HCT116 (cell line): Measurements from ENCODE around the gene CHODL. TPM values are rescaled to one million over a fixed set of nuclear protein-coding genes. Genes with fewer than 3 reads are reported as not detected.

Experiments used
- ATAC-seq: fragments of 200-7000 bp; cut with Tn5 transposase; 2 replicates; pipeline ENCODE4 v1.9.1; 2020; ENCODE audit warnings: mild to moderate bottlenecking, moderate library complexity
- BruUV-seq: library from RNA; stranded (reverse); fragments of 400-500 nt; replicated peaks from 2 replicates; lab custom pipeline; 2021; lab: Mats Ljungman, UMichigan
- CTCF ChIA-PET: fragments of 300-600 bp; sonication (Branson Sonifier 250); formaldehyde crosslinking; loops from one replicate; lab custom pipeline; 2021; ENCODE audit warnings: antibody characterized with exemption; lab: Charles Lee
- POLR2A ChIA-PET: fragments of 300-600, 350-600 bp; sonication (Branson Sonifier 250); formaldehyde crosslinking; loops from one replicate; lab custom pipeline; 2021; ENCODE audit warnings: antibody characterized with exemption; lab: Charles Lee
- RAD21 ChIA-PET, 2 experiments: fragments of 300-600 bp; sonication (Branson Sonifier 250); formaldehyde crosslinking; loops; one replicate each; lab custom pipeline; 2023; ENCODE audit warnings: low total read pairs in 2 of 2; ENCODE audit not compliant: uncharacterized antibody in 2 of 2, unreplicated experiment in 2 of 2, low non-redundant PET in 1 of 2; lab: Charles Lee
- DNase-seq: peaks from one replicate; pipeline ENCODE4 v3.0.0-alpha.2; 2010; ENCODE audit warnings: low read depth, low spot score
- H2AFZ ChIP-seq: fragments of 200-600 bp; shearing (Covaris generic), sonication (generic); 2 replicates; pipeline ENCODE4 v1.6.1; 2017; ENCODE audit warnings: low read depth, mixed run types, mixed read lengths, antibody characterized with exemption, low read length; ENCODE audit not compliant: poor library complexity, severe bottlenecking
- H3K27ac ChIP-seq: 2 replicates; pipeline ENCODE4 v1.5.1; 2012; ENCODE audit warnings: low read depth, low read length
- H3K27me3 ChIP-seq: fragments of 200-600 bp; sonication (generic); 2 replicates; pipeline ENCODE4 v1.6.1; 2016; ENCODE audit warnings: mixed run types, low read length, mixed read lengths; ENCODE audit not compliant: insufficient read depth
- H3K36me3 ChIP-seq, 2 experiments: fragments of 200-500 bp in 1 of 2; fragments of 200-600 bp in 1 of 2; sonication (Bioruptor generic) in 1 of 2; sonication (generic) in 1 of 2; 2 replicates each; pipeline versions ENCODE4 v1.5.1 to v1.6.1; 2014 to 2016; ENCODE audit warnings: low read length in 2 of 2, inconsistent platforms in 1 of 2, mixed read lengths in 1 of 2, mixed run types in 1 of 2; ENCODE audit not compliant: insufficient read depth in 2 of 2, control insufficient read depth in 1 of 2
- H3K4me1 ChIP-seq, 2 experiments: fragments of 200-600 bp in 1 of 2; sonication (generic) in 1 of 2; 2 replicates each; pipeline versions ENCODE4 v1.5.1 to v1.6.1; 2012 to 2017; ENCODE audit warnings: low read length in 2 of 2, inconsistent platforms in 1 of 2, mild to moderate bottlenecking in 1 of 2, mixed read lengths in 1 of 2, mixed run types in 1 of 2, moderate library complexity in 1 of 2; ENCODE audit not compliant: insufficient read depth in 2 of 2, control insufficient read depth in 1 of 2
- H3K4me2 ChIP-seq: fragments of 200-600 bp; sonication (generic); 2 replicates; pipeline ENCODE4 v1.6.1; 2017; ENCODE audit warnings: mixed run types, low read length, mixed read lengths
- H3K4me3 ChIP-seq, 2 experiments: fragments of 200-600 bp in 1 of 2; sonication (generic) in 1 of 2; replicated peaks in 1 of 2; 2 replicates each; pipeline ENCODE4 v1.5.1; 2011 to 2016; ENCODE audit warnings: low read length in 2 of 2, control low read depth in 1 of 2, low read depth in 1 of 2, mild to moderate bottlenecking in 1 of 2, mixed read lengths in 1 of 2, mixed run types in 1 of 2
- H3K79me2 ChIP-seq: fragments of 200-600 bp; sonication (generic); 2 replicates; pipeline ENCODE4 v1.6.1; 2017; ENCODE audit warnings: mild to moderate bottlenecking, mixed run types, low read length, moderate library complexity, mixed read lengths; ENCODE audit not compliant: insufficient read depth
- H3K9ac ChIP-seq: fragments of 200-600 bp; sonication (generic); 2 replicates; pipeline ENCODE4 v1.6.1; 2016; ENCODE audit warnings: low read length, mixed read lengths
- H3K9me2 ChIP-seq: fragments of 200-600 bp; sonication (generic), shearing (Covaris generic); 2 replicates; pipeline ENCODE4 v1.6.1; 2017; ENCODE audit warnings: mixed run types, mild to moderate bottlenecking, moderate library complexity; ENCODE audit not compliant: insufficient read depth
- H3K9me3 ChIP-seq, 2 experiments: fragments of 200-500 bp in 1 of 2; fragments of 200-600 bp in 1 of 2; sonication (Bioruptor generic) in 1 of 2; sonication (generic) in 1 of 2; 2 replicates each; pipeline ENCODE4 v1.6.1; 2014 to 2017; ENCODE audit warnings: low read length in 2 of 2, mixed read lengths in 2 of 2, inconsistent platforms in 1 of 2, low read depth in 1 of 2, mild to moderate bottlenecking in 1 of 2, mixed run types in 1 of 2, moderate library complexity in 1 of 2; ENCODE audit not compliant: control insufficient read depth in 1 of 2, insufficient read depth in 1 of 2
- H4K20me1 ChIP-seq: fragments of 200-600 bp; sonication (generic), shearing (Covaris generic); 2 replicates; pipeline ENCODE4 v1.6.1; 2017; ENCODE audit warnings: mixed run types, mild to moderate bottlenecking, moderate library complexity; ENCODE audit not compliant: insufficient read depth
- EZH2 ChIP-seq: fragments of 200-600 bp; sonication (generic); IDR thresholded peaks from 2 replicates; pipeline ENCODE4 v1.6.1; 2017; ENCODE audit warnings: antibody characterized with exemption, mixed run types
- JUND ChIP-seq: IDR thresholded peaks from 2 replicates; pipeline ENCODE4 v1.6.1; 2012
- POLR2A ChIP-seq: IDR thresholded peaks from 2 replicates; pipeline ENCODE4 v1.7.0; 2011; ENCODE audit warnings: borderline replicate concordance; ENCODE audit not compliant: insufficient read depth, insufficient read length; ENCODE audit errors: extremely low read depth
- SP1 ChIP-seq: IDR thresholded peaks from 2 replicates; pipeline ENCODE4 v1.6.1; 2012; ENCODE audit warnings: low read depth
- intact Hi-C: fragments of 100-400 bp; cut with micrococcal nuclease; formaldehyde crosslinking; loops from 2 replicates; pipeline ENCODE4 v1.10.0; 2022
- total RNA-seq: library from RNA; stranded (reverse); gene quantifications from one replicate; pipeline ENCODE4 v1.2.1, GENCODE V29; 2021; ENCODE audit not compliant: unreplicated experiment
- TF ChIP-seq, protein P1 (sequence below): IDR thresholded peaks from 2 replicates; pipeline ENCODE4 v1.6.1; 2012; ENCODE audit warnings: low read depth
- TF ChIP-seq, protein P2 (sequence below), 3 experiments: fragments of 200-600 bp in 1 of 3; sonication (generic) in 1 of 3; IDR thresholded peaks in 2 of 3; conservative IDR thresholded peaks in 1 of 3; 2 replicates each; pipeline ENCODE4 v1.5.1; 2012 to 2017; ENCODE audit warnings: low read depth in 2 of 3, low read length in 2 of 3, antibody characterized with exemption in 1 of 3, borderline replicate concordance in 1 of 3, control low read depth in 1 of 3, mild to moderate bottlenecking in 1 of 3, mixed read lengths in 1 of 3, mixed run types in 1 of 3, moderate library complexity in 1 of 3; ENCODE audit not compliant: insufficient read depth in 1 of 3
- TF ChIP-seq, protein P3 (sequence below): IDR thresholded peaks from 2 replicates; pipeline ENCODE4 v1.6.1; 2012

Gene CHODL
- total RNA-seq, 1 experiment from 2014 or later, result not detected

DNA sequence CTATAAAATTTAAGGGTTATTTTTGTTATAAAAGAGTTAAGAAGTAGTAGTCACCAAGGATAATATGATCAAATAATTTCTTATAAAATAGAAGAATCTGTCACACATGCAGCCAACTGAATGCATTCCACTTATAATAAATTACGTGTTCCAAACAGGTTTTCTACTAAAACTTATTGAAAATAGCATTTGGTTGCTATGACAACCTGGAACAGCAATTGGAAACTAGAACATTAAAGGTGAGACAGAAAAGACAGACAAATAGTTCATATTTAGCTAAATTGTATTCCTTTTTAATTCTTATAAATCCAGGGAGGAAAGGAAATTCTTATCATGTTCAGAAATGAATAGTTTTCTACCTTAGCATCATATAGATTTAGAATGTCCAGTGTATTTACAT, 9.1 kb upstream of the CHODL start:
- ChIA-PET CTCF (no interaction called here), RAD21 (no interaction called here), POLR2A (no interaction called here)
- Histone ChIP-seq H3K4me3 (no peak overlapping the region), H3K9ac (no peak overlapping the region), H4K20me1 (no peaks in the 10 kb centered on the region), H3K27ac (no peak overlapping the region), H3K9me2 (no peaks in the 10 kb centered on the region), H2AFZ (no peak overlapping the region), H3K9me3 (peaks cover 13 to 19% of the 10 kb centered on the region in 2 experiments)
- intact Hi-C loops, result no loop called here
- no peak for DNase-seq
- TF ChIP-seq, protein P1, sequence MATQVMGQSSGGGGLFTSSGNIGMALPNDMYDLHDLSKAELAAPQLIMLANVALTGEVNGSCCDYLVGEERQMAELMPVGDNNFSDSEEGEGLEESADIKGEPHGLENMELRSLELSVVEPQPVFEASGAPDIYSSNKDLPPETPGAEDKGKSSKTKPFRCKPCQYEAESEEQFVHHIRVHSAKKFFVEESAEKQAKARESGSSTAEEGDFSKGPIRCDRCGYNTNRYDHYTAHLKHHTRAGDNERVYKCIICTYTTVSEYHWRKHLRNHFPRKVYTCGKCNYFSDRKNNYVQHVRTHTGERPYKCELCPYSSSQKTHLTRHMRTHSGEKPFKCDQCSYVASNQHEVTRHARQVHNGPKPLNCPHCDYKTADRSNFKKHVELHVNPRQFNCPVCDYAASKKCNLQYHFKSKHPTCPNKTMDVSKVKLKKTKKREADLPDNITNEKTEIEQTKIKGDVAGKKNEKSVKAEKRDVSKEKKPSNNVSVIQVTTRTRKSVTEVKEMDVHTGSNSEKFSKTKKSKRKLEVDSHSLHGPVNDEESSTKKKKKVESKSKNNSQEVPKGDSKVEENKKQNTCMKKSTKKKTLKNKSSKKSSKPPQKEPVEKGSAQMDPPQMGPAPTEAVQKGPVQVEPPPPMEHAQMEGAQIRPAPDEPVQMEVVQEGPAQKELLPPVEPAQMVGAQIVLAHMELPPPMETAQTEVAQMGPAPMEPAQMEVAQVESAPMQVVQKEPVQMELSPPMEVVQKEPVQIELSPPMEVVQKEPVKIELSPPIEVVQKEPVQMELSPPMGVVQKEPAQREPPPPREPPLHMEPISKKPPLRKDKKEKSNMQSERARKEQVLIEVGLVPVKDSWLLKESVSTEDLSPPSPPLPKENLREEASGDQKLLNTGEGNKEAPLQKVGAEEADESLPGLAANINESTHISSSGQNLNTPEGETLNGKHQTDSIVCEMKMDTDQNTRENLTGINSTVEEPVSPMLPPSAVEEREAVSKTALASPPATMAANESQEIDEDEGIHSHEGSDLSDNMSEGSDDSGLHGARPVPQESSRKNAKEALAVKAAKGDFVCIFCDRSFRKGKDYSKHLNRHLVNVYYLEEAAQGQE, result no peak
- TF ChIP-seq POLR2A (no peak), JUND (no peak), EZH2 (no peak), SP1 (no peak)
- TF ChIP-seq, protein P2, sequence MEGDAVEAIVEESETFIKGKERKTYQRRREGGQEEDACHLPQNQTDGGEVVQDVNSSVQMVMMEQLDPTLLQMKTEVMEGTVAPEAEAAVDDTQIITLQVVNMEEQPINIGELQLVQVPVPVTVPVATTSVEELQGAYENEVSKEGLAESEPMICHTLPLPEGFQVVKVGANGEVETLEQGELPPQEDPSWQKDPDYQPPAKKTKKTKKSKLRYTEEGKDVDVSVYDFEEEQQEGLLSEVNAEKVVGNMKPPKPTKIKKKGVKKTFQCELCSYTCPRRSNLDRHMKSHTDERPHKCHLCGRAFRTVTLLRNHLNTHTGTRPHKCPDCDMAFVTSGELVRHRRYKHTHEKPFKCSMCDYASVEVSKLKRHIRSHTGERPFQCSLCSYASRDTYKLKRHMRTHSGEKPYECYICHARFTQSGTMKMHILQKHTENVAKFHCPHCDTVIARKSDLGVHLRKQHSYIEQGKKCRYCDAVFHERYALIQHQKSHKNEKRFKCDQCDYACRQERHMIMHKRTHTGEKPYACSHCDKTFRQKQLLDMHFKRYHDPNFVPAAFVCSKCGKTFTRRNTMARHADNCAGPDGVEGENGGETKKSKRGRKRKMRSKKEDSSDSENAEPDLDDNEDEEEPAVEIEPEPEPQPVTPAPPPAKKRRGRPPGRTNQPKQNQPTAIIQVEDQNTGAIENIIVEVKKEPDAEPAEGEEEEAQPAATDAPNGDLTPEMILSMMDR (IDR thresholded peaks at IDR 0.05 in 2 of 3, conservative IDR thresholded peaks at IDR 0.05 in 1 of 3; ENCODE audit: borderline replicate concordance in 1 of 3, insufficient read depth in 1 of 3, low read depth in 2 of 3, low read length in 2 of 3), result no peak
- TF ChIP-seq, protein P3, sequence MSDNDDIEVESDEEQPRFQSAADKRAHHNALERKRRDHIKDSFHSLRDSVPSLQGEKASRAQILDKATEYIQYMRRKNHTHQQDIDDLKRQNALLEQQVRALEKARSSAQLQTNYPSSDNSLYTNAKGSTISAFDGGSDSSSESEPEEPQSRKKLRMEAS, result no peak
- TF ChIP-seq, all 23 proteins: peak for 0
- Histone ChIP-seq H3K27me3 (no peaks in the 10 kb centered on the region), H3K79me2 (no peaks in the 10 kb centered on the region), H3K4me1 (no peaks in the 10 kb centered on the region), H3K4me2 (no peak overlapping the region), H3K36me3 (no peaks in the 10 kb centered on the region)
- no TSS peak for BruUV-seq
- no peak for ATAC-seq
